ENCODE data around the gene ATP2B3. TPM values are rescaled to one million over a fixed set of nuclear protein-coding genes. Genes with fewer than 3 reads are reported as not detected.

The ATP2B3 gene
- total and polyA plus RNA-seq, 2 of the 4 experiments (the other 2 are of a cell fraction): under 0.01 to 0.03 TPM

- no peak for TF ChIP-seq USF2 (IDR thresholded peaks at IDR 0.05; ENCODE audit: low read depth, low read length)
Measured at GRCh38 chrX:153609917-153610835, 92.7 kb downstream of the ATP2B3 start (continued).

- ATAC-seq (ENCODE audit: low read depth): no peak
- Histone ChIP-seq H4K8ac (ENCODE audit: low read depth in 2 of 2, low read length in 2 of 2) (no peak overlapping the region), H2AK5ac (ENCODE audit: low read depth, low read length) (no peak overlapping the region), H4K91ac (ENCODE audit: insufficient read depth, low read depth, low read length) (no peak overlapping the region), H3K36me3 (ENCODE audit: control insufficient read depth, insufficient read depth, low read length) (no peaks in the 10 kb centered on the region), H3K4me2 (ENCODE audit: low read depth, low read length) (no peak overlapping the region), H4K20me1 (ENCODE audit: insufficient read depth, low read length) (no peaks in the 10 kb centered on the region), H3K27me3 (ENCODE audit: control insufficient read depth, insufficient read depth, low read length) (peaks cover 16% of the 10 kb centered on the region), H2BK20ac (ENCODE audit: low read depth, low read length) (no peak overlapping the region), H3K27ac (ENCODE audit: insufficient read depth, low read length) (no peak overlapping the region), H2BK15ac (ENCODE audit: low read depth, low read length) (no peak overlapping the region), H3K9me1 (ENCODE audit: insufficient read depth, low read length) (no peaks in the 10 kb centered on the region), H2AK9ac (replicated peaks; ENCODE audit: low read depth, low read length, poor library complexity) (no peak overlapping the region), H2BK5ac (ENCODE audit: low read depth, low read length, poor library complexity, severe bottlenecking) (no peak overlapping the region), H3K9ac (ENCODE audit: low read depth, low read length) (no peak overlapping the region), H3K4me1 (ENCODE audit: control insufficient read depth, insufficient read depth, low read length) (no peaks in the 10 kb centered on the region), H4K5ac (ENCODE audit: low read depth, low read length) (no peak overlapping the region), H3K14ac (replicated peaks; ENCODE audit: low read depth, low read length) (no peak overlapping the region), H3K4ac (ENCODE audit: low read depth, low read length) (no peak overlapping the region), H3K4me3 (ENCODE audit: insufficient read depth, low read depth, low read length) (no peak overlapping the region), H3K9me3 (ENCODE audit: control insufficient read depth, insufficient read depth, low read length) (peaks cover 2% of the 10 kb centered on the region), H2AFZ (replicated peaks; ENCODE audit: low read length, poor library complexity) (no peak overlapping the region), H3K56ac (ENCODE audit: extremely low read depth, insufficient read depth, low read length) (no peak overlapping the region), H3K79me1 (ENCODE audit: low read depth in 1 of 2, low read length in 2 of 2) (no peaks in the 10 kb centered on the region), H2BK120ac (ENCODE audit: low read depth, low read length) (no peak overlapping the region), H3K23ac (ENCODE audit: low read depth, low read length) (no peak overlapping the region), H3K18ac (ENCODE audit: low read depth, low read length) (no peak overlapping the region)
- POLR2A ChIA-PET (ENCODE audit: unreplicated experiment): no interaction called here
- 72% methylated on average over 5 of the region's 9 CpGs; no CpG with 5 or more reads in 1 of the 2 experiments for WGBS, 2 experiments (ENCODE audit: extremely low coverage in 2 of 2, insufficient read length in 1 of 2)
- no TSS peak for BruUV-seq (replicated peaks)
- CTCF ChIA-PET: interaction anchor here (2.4 kb wide), 1 partner anchor 56 kb away, joined by 16 read pairs; no protein-coding TSS in a partner anchor
- no peak for TF ChIP-seq CTCF (conservative IDR thresholded peaks at IDR 0.05; ENCODE audit: low read depth, low read length)
- no peak for TF ChIP-seq ELK1 (IDR thresholded peaks at IDR 0.05; ENCODE audit: borderline replicate concordance, low read depth, low read length)
- TF ChIP-seq SMC3 (IDR thresholded peaks at IDR 0.05; ENCODE audit: low read depth, low read length): no peak
- TF ChIP-seq CHD1 (IDR thresholded peaks at IDR 0.05; ENCODE audit: low read depth, low read length): no peak
- no peak for TF ChIP-seq MAZ (IDR thresholded peaks at IDR 0.05; ENCODE audit: borderline replicate concordance, low read depth, low read length)
- TF ChIP-seq USF2 (IDR thresholded peaks at IDR 0.05; ENCODE audit: low read depth, low read length): no peak
- TF ChIP-seq FOS (IDR thresholded peaks at IDR 0.05; ENCODE audit: low read depth, low read length): no peak
- no peak for TF ChIP-seq BHLHE40 (IDR thresholded peaks at IDR 0.05; ENCODE audit: low read depth, low read length)
- no peak for TF ChIP-seq MAFK (IDR thresholded peaks at IDR 0.05; ENCODE audit: low read depth, low read length)
- TF ChIP-seq CEBPB (IDR thresholded peaks at IDR 0.05; ENCODE audit: low read depth, low read length): no peak
- in situ Hi-C loops (cut with MboI; ENCODE audit: low sequenced_read_pairs): no loop called here
- no peak for DNase-seq
- dilution Hi-C loops (cut with HindIII; ENCODE audit: low sequenced_read_pairs, unreplicated experiment): no loop called here
- intact Hi-C loops (cut with micrococcal nuclease): loop anchor here (1.0 kb wide), 1 partner anchor 33 kb away; no protein-coding TSS in a partner anchor
Measured at GRCh38 chrX:153610836-153611213, 93.4 kb downstream of the ATP2B3 start.
